Measurements from ENCODE around the gene CDC42BPA.
"Not testable (repeated sequence)": the region's sequence is repeated elsewhere in the genome, so short reads cannot be mapped to it uniquely, and the experiment has no call there.

CDC42BPA gene

DNA sequence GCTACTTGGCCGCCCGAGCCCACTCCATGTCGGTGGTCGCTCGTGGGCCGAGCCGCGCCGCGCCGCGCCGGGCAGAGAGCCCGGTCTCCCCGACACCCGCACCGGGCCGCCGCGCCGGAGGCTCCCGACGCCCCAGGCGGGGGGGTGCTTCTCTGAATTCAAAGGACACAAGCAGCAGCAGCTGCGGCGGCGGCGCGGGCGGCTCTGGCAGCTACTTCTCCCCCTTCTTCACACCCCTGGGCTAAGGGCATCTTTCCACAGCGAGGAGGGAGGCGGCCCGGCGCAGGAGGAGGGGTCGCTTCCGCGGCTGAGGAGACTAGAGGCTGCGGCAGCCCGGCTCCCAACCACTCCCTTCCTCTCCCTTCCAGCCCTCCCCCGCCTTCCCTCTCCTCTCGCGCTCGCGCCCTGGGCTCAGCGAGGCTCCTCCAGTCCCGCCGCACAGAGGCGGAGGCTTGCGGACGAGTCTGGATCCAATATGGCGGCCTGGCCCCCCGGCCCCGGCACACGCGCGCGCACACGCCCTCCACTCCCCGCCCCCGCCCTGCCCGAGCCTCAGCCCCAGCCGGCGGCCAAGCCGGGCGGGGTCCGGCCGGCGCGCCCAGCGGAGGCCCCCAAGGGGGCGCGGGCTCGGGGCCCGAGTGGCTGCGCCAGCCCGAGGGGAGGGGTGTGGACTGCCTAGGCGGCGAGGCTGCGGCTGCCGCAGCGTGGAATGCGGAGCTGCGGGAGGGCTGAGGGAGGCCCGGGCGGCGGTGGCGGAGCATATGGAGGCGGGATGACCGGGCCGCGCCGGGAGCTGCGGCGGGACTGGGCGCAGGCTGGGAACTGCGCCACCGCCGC, at the start of gene CDC42BPA:
Gene CDC42BPA (minus strand): TSS at position 477 of the 837 bp plus-strand sequence. CDS start 1,310 bp downstream, outside the sequence.
- peak; percentile 13 for DNase-seq

GRCh38 chr1:227368009-227368408, 49.7 kb upstream of the CDC42BPA start:
- DNase-seq = no peak

- no peak for DNase-seq
These were observed 47.5 kb upstream of the CDC42BPA start for GRCh38 chr1:227365473-227366431.

DNA sequence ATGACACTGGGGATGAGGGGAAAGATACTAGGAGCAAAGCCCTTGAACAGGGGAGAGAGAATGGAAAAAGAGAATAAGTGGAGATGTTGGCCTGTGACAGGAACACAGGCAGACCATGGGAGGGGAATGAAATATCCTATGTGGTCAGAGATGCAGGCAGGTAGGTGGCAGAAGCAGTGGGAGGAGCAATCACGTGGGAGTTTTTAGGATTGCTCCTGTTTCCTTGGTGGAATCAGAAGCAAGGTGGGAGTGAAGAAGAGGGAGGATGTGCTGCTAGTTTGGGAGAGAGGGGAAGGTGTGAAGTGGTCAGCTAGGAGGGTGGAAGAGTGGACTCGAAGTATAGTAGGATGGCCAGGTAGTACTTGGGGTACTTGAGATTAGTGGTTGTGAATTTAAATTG, 46.4 kb upstream of the CDC42BPA start:
- no peak for DNase-seq

GRCh38 chr1:227363825-227364224, 45.5 kb upstream of the CDC42BPA start:
- no peak for DNase-seq

DNA sequence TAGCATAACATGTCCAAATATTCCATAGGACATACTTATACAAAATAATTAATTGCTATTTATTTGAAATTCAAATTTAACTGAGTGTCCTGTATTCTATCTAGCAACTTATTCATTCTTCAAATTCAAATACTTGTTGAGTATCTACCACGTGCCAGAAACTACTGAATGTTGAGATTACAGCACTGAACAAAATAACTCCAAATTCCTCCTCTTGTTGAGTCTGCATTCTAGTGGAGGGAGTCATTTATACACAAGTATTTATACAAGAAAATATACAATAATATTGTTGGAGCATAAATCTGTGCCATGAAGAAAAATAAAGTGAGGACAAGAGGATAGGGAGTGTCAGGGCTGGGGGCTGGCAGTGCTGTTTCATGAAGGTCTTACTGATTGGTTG, 43.7 kb upstream of the CDC42BPA start:
- DNase-seq = no peak

DNA sequence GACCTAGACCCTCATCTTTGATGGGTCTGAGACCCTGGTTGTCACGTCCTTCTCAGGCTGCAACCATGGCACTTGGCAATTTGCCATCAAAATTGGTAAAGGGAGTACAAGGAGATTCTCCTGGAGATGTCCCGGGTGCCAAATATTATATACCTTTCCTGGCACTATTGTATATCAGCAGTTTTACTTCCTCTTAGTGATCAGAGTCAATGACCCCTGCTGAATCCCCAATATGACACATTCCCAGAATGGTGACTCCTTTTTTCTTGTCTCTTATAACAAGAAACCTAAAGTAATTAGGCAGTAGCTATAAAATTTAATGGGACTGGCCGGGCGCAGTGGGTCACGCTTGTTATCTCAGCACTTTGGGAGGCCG, 39.6 kb upstream of the CDC42BPA start:
- no peak for DNase-seq

- no peak for DNase-seq
These were observed 39.1 kb upstream of the CDC42BPA start for GRCh38 chr1:227357171-227357926.

- DNase-seq = no peak
These were observed 38.4 kb upstream of the CDC42BPA start for GRCh38 chr1:227356620-227357146.

DNA sequence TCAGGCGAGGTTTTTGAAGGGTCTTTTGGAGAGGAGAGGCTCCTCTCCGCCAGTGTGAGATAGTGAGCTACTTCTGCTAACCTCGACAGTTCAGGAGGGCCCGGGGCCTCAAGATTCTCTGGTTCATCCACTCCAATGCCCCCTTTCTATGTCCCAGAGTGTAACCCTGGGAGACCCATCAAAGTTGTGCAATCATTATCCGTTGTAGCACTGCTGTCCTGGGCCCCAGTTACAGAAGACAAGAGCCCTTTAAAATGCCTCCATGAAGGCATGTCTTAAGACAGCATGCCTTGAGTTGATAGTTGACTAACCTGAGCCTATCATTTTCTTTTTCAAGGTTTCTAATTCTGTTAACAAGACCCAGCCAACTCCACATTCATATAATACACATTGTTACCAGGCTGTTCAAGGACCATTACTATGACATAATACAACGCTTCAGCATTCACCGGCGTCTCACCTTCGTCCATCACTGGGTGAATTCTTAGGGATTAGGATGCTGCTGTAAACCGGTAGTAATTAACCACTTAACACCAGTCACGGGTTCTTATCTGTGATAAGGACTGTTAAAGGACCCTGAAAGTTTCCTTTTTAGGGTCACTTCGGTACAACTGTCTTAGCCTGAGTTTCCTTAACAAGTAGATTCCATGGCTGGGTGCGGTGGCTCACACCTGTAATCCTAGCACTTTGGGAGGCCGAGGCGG, 37.4 kb upstream of the CDC42BPA start:
- no peak for DNase-seq

- DNase-seq = no peak
These were observed 34.9 kb upstream of the CDC42BPA start for GRCh38 chr1:227353186-227353585.

- not testable (repeated sequence) for DNase-seq
These were observed 33.9 kb upstream of the CDC42BPA start for GRCh38 chr1:227352164-227352563.

- DNase-seq = no peak
These were observed 33.2 kb upstream of the CDC42BPA start for GRCh38 chr1:227351443-227351842.

DNA sequence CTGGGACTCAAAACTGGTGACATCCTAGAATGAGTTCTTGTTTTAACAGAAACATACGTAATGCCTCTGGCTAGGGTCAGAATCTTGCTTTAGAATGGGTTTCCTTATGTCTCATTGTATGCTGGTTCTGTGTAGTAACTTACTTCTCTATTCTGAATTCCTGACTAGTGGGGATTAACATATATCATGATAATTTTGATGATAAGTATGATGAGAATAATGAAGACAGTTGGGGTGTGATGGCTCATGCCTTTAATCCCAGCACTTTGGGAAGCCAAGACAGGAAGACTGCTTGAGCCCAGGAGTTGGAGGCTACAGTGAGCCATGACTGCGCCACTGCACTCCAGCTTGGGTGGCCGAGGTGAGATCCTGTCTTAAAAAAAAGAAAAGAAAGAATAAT, 31.7 kb upstream of the CDC42BPA start:
- DNase-seq = no peak

GRCh38 chr1:227343727-227344551, 25.6 kb upstream of the CDC42BPA start:
- no peak for DNase-seq

- no peak for DNase-seq
These were observed 24.9 kb upstream of the CDC42BPA start for GRCh38 chr1:227343206-227343605.

- DNase-seq = no peak
These were observed 24.0 kb upstream of the CDC42BPA start for GRCh38 chr1:227342075-227342829.

GRCh38 chr1:227336136-227336535, 17.8 kb upstream of the CDC42BPA start:
- not testable (repeated sequence) for DNase-seq

GRCh38 chr1:227335242-227336020, 17.1 kb upstream of the CDC42BPA start:
- DNase-seq = no peak
